GM19328 (cell line): ENCODE data around the gene EIF5A.

Experiments
- ATAC-seq: cut with Tn5 transposase; IDR thresholded peaks from one replicate; pipeline ENCODE4 v1.9.1; 2021; ENCODE audit warnings: mild to moderate bottlenecking, moderate library complexity; ENCODE audit not compliant: unreplicated experiment

Gene EIF5A

DNA sequence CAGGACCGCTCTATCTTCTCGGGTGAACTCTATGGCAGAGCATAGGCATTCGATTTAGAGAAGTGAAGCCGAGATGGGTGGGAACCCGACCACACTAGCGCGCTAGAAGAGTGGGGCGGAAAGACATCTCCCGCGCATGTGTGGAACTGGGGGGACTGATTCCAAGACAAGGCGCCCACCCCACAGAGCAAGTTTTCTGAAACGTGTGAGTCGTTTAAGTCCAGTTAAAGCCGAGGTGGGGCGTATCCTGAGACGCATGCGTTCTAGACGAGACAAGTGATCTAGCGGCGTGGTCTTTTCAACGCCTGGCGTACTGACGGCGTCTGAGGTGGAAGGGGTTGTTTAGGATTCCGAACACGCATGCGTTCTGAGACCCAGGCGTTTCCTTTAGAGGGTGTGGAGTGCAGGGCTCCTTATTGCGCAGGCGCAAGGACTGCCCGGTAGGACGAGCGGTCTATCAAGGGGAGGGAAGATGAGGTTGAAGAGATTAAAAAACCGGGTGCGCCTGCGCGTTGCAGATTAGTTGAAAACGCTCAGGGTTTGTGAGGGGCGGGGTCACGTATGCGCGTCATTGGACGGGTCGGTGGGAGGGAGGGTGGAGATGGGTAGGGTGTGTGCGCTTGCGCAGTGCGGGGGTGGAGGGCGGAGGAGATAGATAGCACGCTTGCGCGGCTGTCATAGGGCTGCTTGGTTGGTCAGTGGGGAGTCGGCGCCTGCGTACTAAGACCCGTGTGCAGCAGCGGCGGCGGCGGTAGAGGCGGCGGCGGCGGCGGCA, at the start of gene EIF5A:
Gene EIF5A, plus strand, starts transcription at position 718 of the 775 bp plus-strand sequence. CDS start 2,008 bp downstream, outside the sequence.
- ATAC-seq, result peak; percentile 72

DNA sequence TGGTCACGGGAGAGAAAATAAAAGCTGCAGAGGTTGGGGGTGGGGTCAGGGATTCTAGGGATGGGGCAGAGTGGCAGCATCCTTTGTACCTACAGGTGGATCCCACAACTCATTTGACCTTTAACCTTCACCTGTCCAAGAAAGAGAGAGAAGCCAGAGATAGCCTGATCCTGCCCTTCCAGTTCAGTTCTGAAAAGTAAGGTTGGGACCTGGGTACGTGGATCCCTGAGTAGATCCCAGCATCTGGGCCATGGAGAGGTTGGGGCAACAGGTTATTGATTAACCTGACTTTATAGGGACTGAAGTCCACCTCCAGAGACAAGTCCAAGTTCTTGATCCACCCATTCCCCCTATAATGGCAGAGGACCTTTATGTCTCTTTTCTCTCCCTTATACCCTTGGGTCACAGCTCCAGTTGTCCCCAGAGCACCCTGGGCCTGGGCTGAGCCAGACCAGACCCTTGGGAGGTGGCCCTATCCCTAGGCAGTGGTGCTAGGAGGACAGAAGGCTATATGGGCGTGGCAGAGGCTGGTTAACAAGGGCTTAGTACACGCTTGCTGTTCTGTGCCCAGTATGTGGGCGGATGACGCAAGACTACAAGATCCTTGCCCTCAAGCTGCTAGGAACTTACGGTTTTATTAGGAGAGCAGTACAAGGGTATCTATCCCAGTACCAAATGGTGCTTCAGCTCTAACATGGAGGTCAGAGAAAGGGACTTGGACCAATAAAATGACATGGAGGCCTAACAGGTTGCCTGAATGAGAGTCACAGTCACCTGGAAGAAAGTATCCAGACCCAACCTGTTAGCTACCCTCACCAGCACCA, 48.5 kb upstream of the EIF5A start:
- ATAC-seq, result no peak

DNA sequence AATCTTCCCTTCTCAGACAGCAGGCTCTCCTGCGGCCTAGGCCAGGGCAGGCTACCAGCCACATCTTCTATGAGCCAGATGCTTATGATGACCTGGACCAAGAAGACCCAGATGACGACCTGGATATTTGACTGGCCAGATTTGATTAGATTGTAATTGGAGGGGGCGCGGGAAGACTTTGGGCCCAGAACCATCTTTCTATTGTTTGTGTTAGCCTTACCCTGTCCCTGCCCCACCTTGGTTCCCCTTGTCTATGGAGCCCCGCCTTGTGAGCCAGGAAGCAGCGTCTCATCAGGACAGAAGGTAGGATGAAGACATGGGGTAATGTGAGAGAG, 47.9 kb upstream of the EIF5A start:
- ATAC-seq, result no peak

DNA sequence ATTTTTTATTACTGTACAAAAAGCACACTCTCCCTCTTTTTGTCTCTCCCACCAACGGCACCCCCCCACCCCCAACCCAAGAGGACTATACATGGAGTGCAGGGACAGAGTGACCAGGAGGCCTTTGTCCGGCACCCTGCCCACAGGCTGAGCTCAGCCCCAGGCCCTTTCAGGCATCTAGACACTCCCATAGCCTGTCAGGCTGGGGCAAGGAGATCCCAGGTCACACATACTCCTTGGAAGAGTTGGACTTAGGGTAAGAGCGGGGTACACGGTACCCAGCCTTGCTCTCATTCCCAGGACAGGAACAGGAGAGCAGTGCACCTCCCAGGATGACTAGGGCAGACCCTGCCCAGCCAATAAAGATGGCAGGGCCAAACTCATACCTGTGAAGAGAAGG, 47.3 kb upstream of the EIF5A start:
- no peak for ATAC-seq

DNA sequence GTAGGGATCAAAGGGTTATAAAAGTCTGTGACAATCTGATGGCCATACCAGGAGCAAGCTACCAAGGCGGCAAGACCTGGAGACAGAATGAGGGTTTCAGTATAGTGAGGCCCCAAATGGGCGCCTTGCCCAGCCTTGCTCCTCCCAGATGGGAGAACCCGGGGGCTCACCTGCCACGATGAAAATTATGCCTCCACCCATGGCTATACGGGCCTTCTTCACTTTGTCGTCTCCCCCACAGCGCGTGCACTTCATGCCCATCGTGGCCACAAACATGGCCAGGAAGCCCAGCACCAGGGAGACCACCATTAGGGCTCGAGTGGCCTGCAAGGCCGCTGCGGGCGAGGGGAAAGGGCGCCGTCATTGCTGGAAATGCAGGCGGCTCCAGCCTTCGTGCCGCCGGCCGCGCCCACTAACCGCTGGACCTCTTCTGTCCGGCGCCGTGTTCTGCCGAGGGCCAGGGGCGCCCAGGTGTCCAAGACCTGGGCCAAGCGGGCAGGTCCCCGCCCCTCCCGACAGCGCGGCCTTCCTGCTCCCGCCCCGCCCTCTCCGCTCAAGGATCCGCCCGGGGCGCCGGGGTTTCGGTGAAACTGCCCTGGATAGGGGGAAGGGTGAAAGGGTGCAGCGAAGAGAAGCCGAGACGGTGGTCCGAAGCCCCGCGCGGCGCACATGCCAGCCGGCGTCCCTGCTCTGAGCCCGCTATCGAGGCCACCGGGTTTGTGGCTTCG, 46.6 kb upstream of the EIF5A start:
- ATAC-seq, result no peak

DNA sequence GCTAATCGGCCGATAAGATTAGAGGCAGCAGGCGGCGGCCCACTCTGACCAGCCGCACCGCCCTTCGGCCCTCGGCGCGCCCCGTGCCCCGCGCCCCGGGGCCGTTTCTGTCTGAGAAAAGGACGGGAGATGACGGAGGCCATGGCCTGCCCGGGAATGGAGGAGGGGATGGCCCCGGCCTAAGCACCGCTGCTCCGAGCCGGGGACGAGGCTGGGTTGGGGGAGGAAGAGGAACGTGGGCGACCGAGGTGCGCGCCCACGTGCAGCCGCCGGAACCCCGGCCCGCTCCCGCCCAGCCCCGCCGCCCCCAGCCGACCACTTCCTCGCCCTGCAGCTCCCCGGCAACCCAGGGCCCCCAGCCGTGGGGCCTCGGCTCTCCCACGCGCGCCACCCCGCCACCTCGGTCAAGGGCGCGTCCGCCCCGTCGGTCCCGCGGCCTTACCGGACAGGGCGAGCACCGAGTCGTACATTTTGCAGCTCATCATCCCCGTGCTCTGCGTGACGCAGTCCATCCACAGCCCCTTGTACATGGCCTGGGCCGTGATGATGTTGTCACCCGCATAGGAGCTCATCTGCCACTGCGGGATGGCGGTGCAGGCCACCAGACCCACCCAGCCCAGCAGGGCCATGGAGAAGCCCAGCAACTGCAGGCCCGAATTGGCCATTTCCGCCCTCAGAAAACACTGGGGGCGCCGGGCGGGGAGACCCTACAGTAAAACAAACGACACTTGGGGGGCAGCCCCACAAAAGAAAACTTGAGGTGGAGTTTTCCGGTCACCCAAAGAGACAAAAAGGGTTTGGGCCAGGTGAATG, 45.8 kb upstream of the EIF5A start:
- ATAC-seq, result no peak

DNA sequence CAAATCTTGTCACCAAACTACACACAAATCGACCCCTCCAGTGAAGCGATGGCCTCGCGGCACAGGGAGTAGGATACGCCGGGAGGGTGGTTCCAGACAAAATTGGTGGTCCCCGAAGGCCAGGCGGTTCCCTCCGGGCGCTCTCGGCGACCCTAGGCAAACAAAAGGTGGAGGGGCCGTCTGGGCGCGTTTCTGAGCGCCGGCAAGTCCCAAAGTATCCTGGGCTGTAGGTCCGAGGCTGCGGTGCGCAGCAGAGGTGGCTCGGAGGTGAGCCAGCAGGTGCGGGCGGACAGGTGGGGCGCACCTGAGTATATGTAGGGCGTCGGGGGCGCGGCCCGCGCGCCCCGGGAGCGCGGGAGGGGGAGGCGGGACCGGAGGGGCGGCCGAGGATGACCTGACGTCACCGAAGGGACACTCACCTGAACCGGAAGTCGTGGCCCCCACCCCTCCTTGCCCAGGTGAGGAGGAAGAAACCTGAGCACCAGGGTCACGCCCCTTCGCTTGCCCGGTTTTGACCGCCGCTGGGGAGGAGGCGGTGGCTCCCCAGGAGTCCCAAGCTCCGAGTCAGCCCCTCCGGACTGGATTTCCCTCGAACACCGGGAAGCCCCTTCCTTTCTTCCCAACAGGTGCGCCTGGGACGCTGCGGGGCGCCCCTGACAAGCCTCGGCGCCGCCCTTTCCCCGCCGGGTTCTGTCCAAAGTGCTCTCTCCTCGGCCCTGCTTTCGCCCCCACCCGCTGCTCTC, 45.1 kb upstream of the EIF5A start, which contains the start of gene CLDN7:
Gene CLDN7, minus strand, starts transcription at position 287 of the 743 bp plus-strand sequence. CDS start 435 bp downstream, outside the sequence.
- ATAC-seq, result no peak

DNA sequence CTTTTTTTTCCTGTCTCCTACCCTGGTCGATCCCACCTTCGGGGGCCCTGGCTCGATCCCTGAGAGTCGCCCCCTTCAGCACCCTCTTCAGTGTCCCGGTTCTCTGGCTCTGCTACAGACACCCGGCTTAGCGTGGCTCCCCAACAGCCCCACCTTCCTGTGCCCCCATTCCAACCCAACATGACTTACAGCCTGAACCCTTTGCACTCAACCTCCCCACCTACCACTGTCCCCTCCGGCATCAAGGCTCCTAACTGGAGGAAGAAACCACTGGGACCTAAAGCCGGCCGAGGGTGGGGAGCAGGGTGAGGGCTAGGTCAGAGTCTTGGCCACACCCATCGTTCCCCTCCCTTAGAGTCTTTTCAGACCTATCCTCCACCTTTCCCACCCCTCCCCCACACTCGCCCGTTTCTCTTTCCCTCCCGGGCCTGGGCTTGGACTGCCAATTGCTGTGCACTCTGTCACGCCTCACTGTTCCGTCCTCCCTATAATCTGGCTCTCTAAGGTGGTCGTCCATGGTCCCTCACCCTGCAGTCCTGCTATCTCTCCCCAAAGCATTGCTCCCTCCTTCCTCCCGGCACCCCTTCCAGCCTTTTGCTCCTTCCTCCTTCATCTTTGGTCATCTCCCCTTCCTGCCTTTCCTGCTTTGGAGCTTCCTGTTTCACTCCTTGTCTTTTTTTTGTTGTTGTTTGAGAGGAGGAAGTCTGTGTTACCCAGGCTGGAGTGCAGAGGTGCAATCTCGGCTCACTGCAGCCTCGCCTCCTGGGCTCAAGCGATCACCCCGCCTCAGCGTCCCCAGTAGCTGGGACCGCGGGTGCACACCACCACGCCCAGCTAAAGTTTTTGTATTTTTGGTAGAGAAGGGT, 44.3 kb upstream of the EIF5A start:
- ATAC-seq, result no peak

DNA sequence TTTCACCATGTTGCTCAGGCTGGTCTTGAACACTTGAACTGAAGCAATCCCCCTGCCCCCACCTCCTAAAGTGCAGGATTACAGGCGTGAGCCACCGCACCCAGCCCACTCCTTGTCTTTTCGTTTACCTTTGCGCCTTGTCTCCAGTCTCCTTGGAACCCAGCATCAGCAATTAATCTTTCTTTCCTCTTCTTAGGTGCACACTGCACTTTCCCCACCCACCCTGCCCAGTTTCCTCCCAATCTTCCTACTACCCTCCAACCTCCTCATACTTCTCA, 43.7 kb upstream of the EIF5A start:
- no peak for ATAC-seq

DNA sequence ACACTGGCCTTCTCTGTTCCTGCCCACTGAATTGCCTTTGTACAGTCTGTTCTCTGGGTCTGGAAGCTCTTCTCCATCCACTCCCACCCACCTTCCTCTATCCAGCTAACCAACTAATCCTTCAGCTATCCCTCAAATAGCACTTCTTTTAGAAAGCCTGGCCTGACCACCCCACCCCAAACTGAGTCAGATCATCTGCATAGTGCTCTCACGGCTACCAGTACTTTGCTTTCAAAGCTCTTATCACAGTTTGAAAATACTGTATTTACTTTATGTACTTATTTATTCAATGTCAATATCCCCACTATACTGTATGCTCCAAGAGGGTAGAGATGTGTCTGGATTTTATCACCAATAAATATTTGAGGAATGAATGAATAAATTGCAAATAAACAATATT, 40.6 kb upstream of the EIF5A start:
- no peak for ATAC-seq

DNA sequence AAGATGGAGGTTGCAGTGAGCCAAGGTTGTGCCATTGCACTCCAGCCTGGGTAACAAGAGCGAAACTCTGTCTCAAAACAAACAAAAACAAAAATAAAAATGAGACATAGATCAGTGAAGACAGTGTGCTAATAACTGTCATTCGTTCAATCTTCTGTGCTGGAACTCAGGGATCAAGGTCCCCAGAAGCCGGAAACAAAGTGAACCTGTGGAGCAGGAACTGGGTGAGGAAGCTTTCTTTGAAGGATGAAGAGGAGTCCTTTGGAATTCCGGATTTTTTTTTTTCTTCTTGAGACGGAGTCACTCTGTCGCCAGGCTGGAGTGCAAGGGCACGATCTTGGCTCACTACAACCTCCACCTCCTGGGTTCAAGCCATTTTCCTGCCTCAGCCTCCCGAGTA, 28.0 kb upstream of the EIF5A start:
- ATAC-seq, result no peak

DNA sequence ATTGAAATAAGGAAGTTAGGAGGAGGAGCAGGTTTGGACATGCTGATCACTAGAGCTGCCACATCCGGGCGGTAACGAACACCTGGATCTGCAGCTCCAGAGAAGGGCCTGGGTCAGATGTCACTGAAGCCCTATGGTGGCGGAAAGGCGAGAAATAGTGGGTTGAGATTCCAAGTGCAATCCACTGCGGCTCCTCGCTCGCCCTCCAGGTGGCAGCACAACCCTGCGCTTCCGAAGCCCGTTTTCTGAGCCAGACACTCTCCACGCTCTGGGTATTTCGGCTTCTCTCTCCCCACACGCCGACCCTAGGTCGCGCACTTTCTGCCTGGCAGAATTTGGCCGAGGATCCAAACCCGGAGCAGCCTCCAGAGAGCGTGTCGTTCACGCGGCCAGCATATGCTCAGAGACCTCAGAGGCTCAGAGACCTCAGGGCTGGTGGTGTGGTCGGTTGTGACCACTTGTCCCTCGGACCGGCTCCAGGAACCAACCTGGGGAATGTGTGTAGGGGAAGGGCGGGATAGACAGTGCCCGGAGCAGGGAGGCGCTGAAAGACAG, 26.8 kb upstream of the EIF5A start:
- ATAC-seq, result peak; percentile 65

DNA sequence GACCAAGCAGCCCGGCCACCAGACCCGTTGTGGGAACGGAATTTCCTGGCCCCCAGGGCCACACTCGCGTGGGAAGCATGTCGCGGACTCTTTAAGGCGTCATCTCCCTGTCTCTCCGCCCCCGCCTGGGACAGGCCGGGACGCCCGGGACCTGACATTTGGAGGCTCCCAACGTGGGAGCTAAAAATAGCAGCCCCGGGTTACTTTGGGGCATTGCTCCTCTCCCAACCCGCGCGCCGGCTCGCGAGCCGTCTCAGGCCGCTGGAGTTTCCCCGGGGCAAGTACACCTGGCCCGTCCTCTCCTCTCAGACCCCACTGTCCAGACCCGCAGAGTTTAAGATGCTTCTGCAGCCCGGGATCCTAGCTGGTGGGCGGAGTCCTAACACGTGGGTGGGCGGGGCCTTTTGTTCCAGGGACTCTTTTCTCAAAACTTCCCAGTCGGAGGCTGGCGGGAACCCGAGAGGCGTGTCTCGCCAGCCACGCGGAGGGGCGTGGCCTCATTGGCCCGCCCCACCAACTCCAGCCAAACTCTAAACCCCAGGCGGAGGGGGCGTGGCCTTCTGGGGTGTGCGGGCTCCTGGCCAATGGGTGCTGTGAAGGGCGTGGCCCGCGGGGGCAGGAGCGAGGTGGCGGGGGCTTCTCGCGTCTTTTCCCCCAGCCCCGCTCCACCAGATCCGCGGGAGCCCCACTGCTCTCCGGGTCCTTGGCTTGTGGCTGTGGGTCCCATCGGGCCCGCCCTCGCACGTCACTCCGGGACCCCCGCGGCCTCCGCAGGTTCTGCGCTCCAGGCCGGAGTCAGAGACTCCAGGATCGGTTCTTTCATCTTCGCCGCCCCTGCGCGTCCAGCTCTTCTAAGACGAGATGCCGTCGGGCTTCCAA, 26.1 kb upstream of the EIF5A start, which contains the start of gene SLC2A4:
Gene SLC2A4, plus strand, starts transcription at position 645 of the 879 bp plus-strand sequence. Its CDS starts 217 bp downstream, at position 862.
- no peak for ATAC-seq

DNA sequence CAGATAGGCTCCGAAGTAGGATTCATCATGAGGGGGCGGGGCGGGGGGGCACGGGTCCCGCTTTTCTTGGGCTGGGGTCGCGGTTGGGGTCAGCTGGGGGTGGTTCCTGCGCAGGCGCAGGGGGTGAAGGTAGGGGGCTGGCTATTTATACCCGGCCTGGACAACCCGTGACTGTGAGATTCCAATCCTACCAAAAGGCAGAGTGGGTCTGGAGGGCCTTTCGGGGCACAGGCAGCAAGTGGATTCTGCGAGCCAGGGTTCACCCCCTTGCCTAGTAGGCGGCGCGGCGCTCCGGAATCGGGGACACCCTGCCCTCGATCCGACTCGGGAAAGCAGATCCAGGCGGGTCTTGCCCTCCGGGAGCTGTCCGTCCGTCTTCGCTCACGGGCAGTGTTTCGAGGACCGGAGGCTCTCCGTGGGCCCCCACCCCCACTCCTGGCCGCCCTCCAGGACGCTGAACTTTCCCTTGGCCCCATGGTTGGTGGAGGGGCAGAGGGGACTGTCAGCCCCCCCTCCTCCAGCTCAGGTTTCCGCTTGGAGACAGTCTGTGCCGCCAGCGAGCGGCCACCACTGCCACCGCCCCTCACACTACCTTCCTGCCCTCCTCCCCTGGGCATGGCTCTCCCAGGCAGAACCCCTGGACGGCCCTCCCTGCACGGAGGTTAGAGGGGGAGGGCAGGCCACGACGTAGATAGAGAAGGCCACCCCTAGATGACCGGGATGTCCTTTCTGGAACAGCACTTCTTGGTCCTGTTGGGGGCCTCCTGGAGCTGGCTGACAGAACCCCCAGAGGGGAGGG, 25.3 kb upstream of the EIF5A start:
- ATAC-seq, result no peak

DNA sequence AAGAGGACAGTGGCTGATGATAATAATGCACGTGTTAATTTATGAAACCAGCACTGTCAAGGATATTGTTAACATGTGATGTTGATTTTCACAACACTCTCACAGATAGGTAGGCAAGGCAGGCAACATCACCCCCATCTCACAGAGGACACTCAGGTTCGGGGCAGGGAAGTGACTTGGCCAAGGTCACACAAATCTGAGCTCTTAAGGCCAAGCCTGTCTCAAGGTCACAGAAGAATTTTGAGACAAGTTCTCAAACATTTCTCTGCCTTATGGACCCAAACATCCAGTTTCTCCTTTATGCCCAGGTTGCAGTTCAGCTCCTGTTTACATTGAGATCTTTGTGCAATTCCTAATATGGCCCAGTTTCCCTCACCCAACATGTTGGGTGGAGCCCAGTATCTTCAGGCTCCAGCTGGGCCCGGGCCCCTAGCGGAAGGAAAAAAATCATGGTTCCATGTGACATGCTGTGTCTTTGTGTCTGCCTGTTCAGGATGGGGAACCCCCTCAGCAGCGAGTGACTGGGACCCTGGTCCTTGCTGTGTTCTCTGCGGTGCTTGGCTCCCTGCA, 24.6 kb upstream of the EIF5A start:
- ATAC-seq, result no peak

DNA sequence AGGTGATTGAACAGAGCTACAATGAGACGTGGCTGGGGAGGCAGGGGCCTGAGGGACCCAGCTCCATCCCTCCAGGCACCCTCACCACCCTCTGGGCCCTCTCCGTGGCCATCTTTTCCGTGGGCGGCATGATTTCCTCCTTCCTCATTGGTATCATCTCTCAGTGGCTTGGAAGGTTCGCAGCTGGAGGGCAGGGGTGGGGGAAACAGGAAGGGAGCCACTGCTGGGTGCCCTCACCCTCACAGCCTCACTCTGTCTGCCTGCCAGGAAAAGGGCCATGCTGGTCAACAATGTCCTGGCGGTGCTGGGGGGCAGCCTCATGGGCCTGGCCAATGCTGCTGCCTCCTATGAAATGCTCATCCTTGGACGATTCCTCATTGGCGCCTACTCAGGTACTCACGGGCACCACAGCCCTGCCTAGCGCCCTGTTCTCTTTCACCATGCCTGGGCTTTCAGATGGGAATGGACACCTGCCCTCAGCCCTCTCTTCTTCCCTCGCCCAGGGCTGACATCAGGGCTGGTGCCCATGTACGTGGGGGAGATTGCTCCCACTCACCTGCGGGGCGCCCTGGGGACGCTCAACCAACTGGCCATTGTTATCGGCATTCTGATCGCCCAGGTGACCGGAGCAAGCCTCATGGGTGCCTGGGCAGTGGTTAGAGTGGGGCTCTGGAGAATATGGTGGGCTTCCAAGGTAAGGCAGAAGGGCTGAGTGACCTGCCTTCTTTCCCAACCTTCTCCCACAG, 23.8 kb upstream of the EIF5A start:
- ATAC-seq, result no peak
